H1 (cell line): ENCODE data around the gene MPRIP. TPM values are rescaled to one million over a fixed set of nuclear protein-coding genes. Genes with fewer than 3 reads are reported as not detected.

Experiments used
- CTCF ChIA-PET: fragments of 300-600 bp; sonication (Branson Sonifier 250); formaldehyde crosslinking; loops from one replicate; lab custom pipeline; 2021; ENCODE audit not compliant: partially characterized antibody; lab: Charles Lee
- POLR2A ChIA-PET: fragments of 300-600 bp; sonication (Branson Sonifier 250); formaldehyde crosslinking; loops from one replicate; lab custom pipeline; 2021; ENCODE audit warnings: inconsistent platforms; ENCODE audit not compliant: partially characterized antibody; lab: Charles Lee
- DNase-seq, 2 experiments: peaks; one replicate each; pipeline versions ENCODE4 v3.0.0 to v3.0.0-alpha.2; 2010 to 2022; ENCODE audit warnings: low spot score in 2 of 2, low read depth in 1 of 2, mixed read lengths in 1 of 2
- FAIRE-seq: peaks from 2 replicates; lab custom pipeline; 2011; peaks lifted over from hg19 to GRCh38; lab: Jason Lieb, UNC
- H2AFZ ChIP-seq: 2 replicates; pipeline ENCODE4 v1.8.1; 2012; ENCODE audit warnings: low read length, inconsistent platforms
- H2AK5ac ChIP-seq: 2 replicates; pipeline ENCODE4 v1.6.1; 2013; ENCODE audit warnings: low read depth, low read length
- H2BK120ac ChIP-seq: replicated peaks from 2 replicates; pipeline ENCODE3; 2013; ENCODE audit warnings: low read depth, low read length, inconsistent platforms
- H2BK12ac ChIP-seq: 2 replicates; pipeline ENCODE4 v1.6.1; 2013; ENCODE audit warnings: low read depth, low read length
- H2BK15ac ChIP-seq: 2 replicates; pipeline ENCODE4 v1.6.1; 2013; ENCODE audit warnings: low read length
- H2BK20ac ChIP-seq: 2 replicates; pipeline ENCODE4 v1.6.1; 2013; ENCODE audit warnings: low read length
- H2BK5ac ChIP-seq: 2 replicates; pipeline ENCODE4 v1.6.1; 2013; ENCODE audit warnings: low read depth, low read length
- H3K14ac ChIP-seq: 2 replicates; pipeline ENCODE4 v1.6.1; 2013; ENCODE audit warnings: inconsistent platforms; ENCODE audit not compliant: insufficient read length
- H3K18ac ChIP-seq: 2 replicates; pipeline ENCODE4 v1.6.1; 2013; ENCODE audit warnings: low read length; ENCODE audit errors: extremely low read depth
- H3K23ac ChIP-seq: 2 replicates; pipeline ENCODE4 v1.6.1; 2013; ENCODE audit warnings: inconsistent platforms; ENCODE audit not compliant: insufficient read length
- H3K23me2 ChIP-seq: 2 replicates; pipeline ENCODE4 v1.6.1; 2013; ENCODE audit warnings: low read depth, low read length
- H3K27ac ChIP-seq: 2 replicates; pipeline ENCODE4 v1.6.1; 2011; ENCODE audit warnings: low read depth, low read length, inconsistent platforms
- H3K27me3 ChIP-seq, 4 experiments: replicated peaks in 1 of 4; 1 replicate in 1 of 4; 2 replicates in 3 of 4; pipeline versions ENCODE4 v1.6.1 to v1.8.1; 2011 to 2013; ENCODE audit warnings: low read length in 3 of 4, mild to moderate bottlenecking in 3 of 4, inconsistent platforms in 2 of 4, mixed read lengths in 2 of 4, moderate library complexity in 1 of 4; ENCODE audit not compliant: control insufficient read depth in 3 of 4, insufficient read depth in 3 of 4; ENCODE audit errors: extremely low read depth in 1 of 4
- H3K36me3 ChIP-seq, 4 experiments: 2 replicates each; pipeline versions ENCODE4 v1.6.1 to v1.8.1; 2011 to 2013; ENCODE audit warnings: mild to moderate bottlenecking in 4 of 4, low read length in 3 of 4, moderate library complexity in 2 of 4, control low read depth in 1 of 4, inconsistent platforms in 1 of 4; ENCODE audit not compliant: insufficient read depth in 4 of 4, control insufficient read depth in 2 of 4
- H3K4ac ChIP-seq: replicated peaks from 2 replicates; pipeline ENCODE3; 2013; ENCODE audit warnings: low read length, low read depth, mixed read lengths, inconsistent platforms; ENCODE audit not compliant: insufficient read length
- H3K4me1 ChIP-seq, 4 experiments: replicated peaks in 1 of 4; 1 replicate in 1 of 4; 2 replicates in 3 of 4; pipeline versions ENCODE4 v1.6.1 to v1.8.1; 2011 to 2013; ENCODE audit warnings: low read length in 3 of 4, inconsistent platforms in 2 of 4, mixed read lengths in 1 of 4; ENCODE audit not compliant: insufficient read depth in 4 of 4, control insufficient read depth in 3 of 4
- H3K4me2 ChIP-seq, 2 experiments: 2 replicates each; pipeline versions ENCODE4 v1.6.1 to v1.8.1; 2011 to 2013; ENCODE audit warnings: low read depth in 2 of 2, low read length in 2 of 2, control low read depth in 1 of 2, inconsistent platforms in 1 of 2, mild to moderate bottlenecking in 1 of 2; ENCODE audit not compliant: insufficient read depth in 1 of 2
- H3K4me3 ChIP-seq, 4 experiments: fragments of 200-600, 300-600 bp in 1 of 4; sonication (generic), shearing (Covaris generic), sonication (Bioruptor Twin) in 1 of 4; 2 replicates each; pipeline versions ENCODE4 v1.5.1 to v1.8.1; 2011 to 2016; ENCODE audit warnings: low read length in 4 of 4, low read depth in 3 of 4, control low read depth in 2 of 4, inconsistent platforms in 2 of 4, mild to moderate bottlenecking in 2 of 4, mixed read lengths in 1 of 4, moderate library complexity in 1 of 4; ENCODE audit not compliant: insufficient read depth in 2 of 4; ENCODE audit errors: extremely low read depth in 1 of 4
- H3K56ac ChIP-seq: replicated peaks from 2 replicates; pipeline ENCODE3; 2013; ENCODE audit warnings: low read depth, mild to moderate bottlenecking, mixed read lengths, low read length, inconsistent platforms; ENCODE audit not compliant: insufficient read length
- H3K79me1 ChIP-seq: 2 replicates; pipeline ENCODE4 v1.6.1; 2013; ENCODE audit warnings: low read depth, low read length, control low read depth
- H3K79me2 ChIP-seq, 2 experiments: 2 replicates each; pipeline versions ENCODE4 v1.6.1 to v1.8.1; 2012 to 2013; ENCODE audit warnings: low read length in 2 of 2, mild to moderate bottlenecking in 2 of 2, inconsistent platforms in 1 of 2; ENCODE audit not compliant: insufficient read depth in 2 of 2, control insufficient read depth in 1 of 2
- H3K9ac ChIP-seq, 4 experiments: replicated peaks in 1 of 4; 1 replicate in 1 of 4; 2 replicates in 3 of 4; pipeline versions ENCODE4 v1.6.1 to v1.8.1; 2011 to 2013; ENCODE audit warnings: low read depth in 3 of 4, low read length in 3 of 4, control low read depth in 2 of 4, mild to moderate bottlenecking in 2 of 4, moderate library complexity in 2 of 4, inconsistent platforms in 1 of 4; ENCODE audit errors: extremely low read depth in 1 of 4
- H3K9me3 ChIP-seq, 2 experiments: 2 replicates each; pipeline versions ENCODE4 v1.6.1 to v1.8.1; 2012 to 2013; ENCODE audit warnings: mild to moderate bottlenecking in 2 of 2, moderate library complexity in 2 of 2, control low read depth in 1 of 2, inconsistent platforms in 1 of 2, low read depth in 1 of 2, low read length in 1 of 2, mixed read lengths in 1 of 2; ENCODE audit not compliant: insufficient read depth in 2 of 2
- H4K20me1 ChIP-seq, 2 experiments: replicated peaks in 1 of 2; 2 replicates each; pipeline versions ENCODE3 to v1.8.1; 2011 to 2013; ENCODE audit warnings: inconsistent platforms in 2 of 2, low read length in 2 of 2, mild to moderate bottlenecking in 1 of 2; ENCODE audit not compliant: insufficient read depth in 2 of 2, control insufficient read depth in 1 of 2
- H4K5ac ChIP-seq: 2 replicates; pipeline ENCODE4 v1.6.1; 2013; ENCODE audit warnings: low read length, low read depth, mixed read lengths, inconsistent platforms; ENCODE audit not compliant: insufficient read length
- H4K8ac ChIP-seq: 2 replicates; pipeline ENCODE4 v1.8.0; 2013; ENCODE audit warnings: mild to moderate bottlenecking, moderate library complexity, low read length, inconsistent platforms; ENCODE audit not compliant: insufficient read depth; ENCODE audit errors: extremely low read depth
- H4K91ac ChIP-seq: replicated peaks from 2 replicates; pipeline ENCODE3; 2013; ENCODE audit warnings: low read length, mixed read lengths, inconsistent platforms; ENCODE audit not compliant: insufficient read length
- JUN ChIP-seq: IDR thresholded peaks from 2 replicates; pipeline ENCODE4 v1.6.1; 2011; ENCODE audit warnings: low read depth, mild to moderate bottlenecking, improper control_type of control experiment, low read length
- POU5F1 ChIP-seq: IDR thresholded peaks from 2 replicates; pipeline ENCODE4 v1.6.1; 2011; ENCODE audit warnings: low read depth, mild to moderate bottlenecking, low read length, moderate library complexity
- RBBP5 ChIP-seq: IDR thresholded peaks from 2 replicates; pipeline ENCODE4 v1.7.1; 2012; ENCODE audit warnings: low read depth, mild to moderate bottlenecking, inconsistent platforms, low read length, moderate library complexity, borderline replicate concordance
- SUZ12 ChIP-seq: fragments of 200-600 bp; sonication (generic); IDR thresholded peaks from 2 replicates; pipeline ENCODE4 v1.6.1; 2012; ENCODE audit warnings: mild to moderate bottlenecking, inconsistent platforms, low read length, moderate library complexity, mixed read lengths
- WGBS, 2 experiments: shearing (Covaris generic) in 1 of 2; methylation state at CpG; one replicate each; pipeline versions ENCODE4 v1.1.6 to v1.1.7; 2013 to 2015; ENCODE audit warnings: low lambda C conversion rate in 2 of 2, mixed read lengths in 2 of 2, inconsistent platforms in 1 of 2, low coverage in 1 of 2, missing lambda C conversion rate in 1 of 2; ENCODE audit not compliant: insufficient replicate concordance in 2 of 2, insufficient coverage in 1 of 2, insufficient read length in 1 of 2; ENCODE audit errors: extremely low coverage in 1 of 2, missing lambda C conversion rate in 1 of 2; 5-methylcytosine and 5-hydroxymethylcytosine counted together
- polyA plus RNA-seq, 7 experiments: library from polyadenylated mRNA; depleted of rRNA in 3 of 7; stranded (reverse) in 5 of 7; unstranded in 2 of 7; fragments of >200 nt in 5 of 7; fragments of 200-250 nt in 2 of 7; gene quantifications; 1 replicate in 5 of 7; 2 replicates in 1 of 7; 4 replicates in 1 of 7; pipeline versions ENCODE4 v1.2.1 to v1.2.3, GENCODE V29; 2011 to 2013; ENCODE audit warnings: missing spikeins in 2 of 7, mixed read lengths in 2 of 7
- total RNA-seq: library from RNA; stranded (reverse); fragmentation: NEBNext Ultra II Directional; extraction: Animal tissue kit (Norgen Biotek cat#: 25700); gene quantifications from 2 replicates; pipeline ENCODE4 v1.2.1, GENCODE V29; 2021

The MPRIP gene
- total and polyA plus RNA-seq, 2 of the 8 experiments (the other 6 are each of a cell fraction or from before 2014, with no cell fraction given): 48.6 to 146 TPM

GRCh38 chr17:17167356-17167755 is 125.1 kb downstream of the MPRIP start:
- Histone ChIP-seq H3K9me3 (no peaks in the 10 kb centered on the region), H2BK20ac (no peak overlapping the region), H2BK12ac (0 out of 2 replicates have a peak overlapping the region, but pooled peaks have one; percentile 44), H3K79me1 (no peaks in the 10 kb centered on the region), H3K23ac (no peak overlapping the region), H3K56ac (no peak overlapping the region), H2BK15ac (no peak overlapping the region), H2BK5ac (no peak overlapping the region; the same call in 1 of the 2 replicates), H3K27me3 (no peaks in the 10 kb centered on the region; a peak in 1 of 7 replicates), H3K18ac (no peak overlapping the region), H3K79me2 (no peaks in the 10 kb centered on the region), H3K36me3 (peaks cover 4 to 10% (median 5%) of the 10 kb centered on the region in 4 experiments; a peak in 5 of 8 replicates), H2AK5ac (no peak overlapping the region), H4K5ac (no peak overlapping the region), H3K4me2 (no peak overlapping the region), H3K27ac (no peak overlapping the region), H3K14ac (no peak overlapping the region), H2AFZ (no peak overlapping the region), H3K23me2 (no peaks in the 10 kb centered on the region), H4K8ac (no peak overlapping the region; the same call in 1 of the 2 replicates)
- POLR2A ChIA-PET: no interaction called here
- no peak for DNase-seq
- no peak for FAIRE-seq
- WGBS, 2 experiments: 91% methylated on average over 10 of the region's 10 CpGs; no CpG with 5 or more reads in 1 of the 2 experiments
- no peak for TF ChIP-seq RBBP5
- no peak for TF ChIP-seq POU5F1
- no peak for TF ChIP-seq JUN
- TF ChIP-seq SUZ12: no peak
- TF ChIP-seq, all 59 proteins: peak for 0
- peaks cover 2 to 7% of the 10 kb centered on the region in 2 experiments for H4K20me1 ChIP-seq
- no peak overlapping the region for H3K4me3 ChIP-seq
- H4K91ac ChIP-seq: no peak overlapping the region
- no peaks in the 10 kb centered on the region for H3K4me1 ChIP-seq
- no peak overlapping the region for H2BK120ac ChIP-seq
- no peak overlapping the region for H3K9ac ChIP-seq
- CTCF ChIA-PET: interaction anchor here (0.6 to 6.2 kb wide), 10 partner anchors 9 to 584 kb away, joined by 3 to 44 read pairs (median 3); no protein-coding TSS in a partner anchor
- no peak overlapping the region for H3K4ac ChIP-seq
